GM18498 (cell line): ENCODE measurements around the gene ANGEL1.

Source experiments
- ATAC-seq: cut with Tn5 transposase; IDR thresholded peaks from one replicate; pipeline ENCODE4 v1.9.1; 2021; ENCODE audit warnings: mild to moderate bottlenecking, moderate library complexity; ENCODE audit not compliant: unreplicated experiment

ANGEL1 gene, protein sequence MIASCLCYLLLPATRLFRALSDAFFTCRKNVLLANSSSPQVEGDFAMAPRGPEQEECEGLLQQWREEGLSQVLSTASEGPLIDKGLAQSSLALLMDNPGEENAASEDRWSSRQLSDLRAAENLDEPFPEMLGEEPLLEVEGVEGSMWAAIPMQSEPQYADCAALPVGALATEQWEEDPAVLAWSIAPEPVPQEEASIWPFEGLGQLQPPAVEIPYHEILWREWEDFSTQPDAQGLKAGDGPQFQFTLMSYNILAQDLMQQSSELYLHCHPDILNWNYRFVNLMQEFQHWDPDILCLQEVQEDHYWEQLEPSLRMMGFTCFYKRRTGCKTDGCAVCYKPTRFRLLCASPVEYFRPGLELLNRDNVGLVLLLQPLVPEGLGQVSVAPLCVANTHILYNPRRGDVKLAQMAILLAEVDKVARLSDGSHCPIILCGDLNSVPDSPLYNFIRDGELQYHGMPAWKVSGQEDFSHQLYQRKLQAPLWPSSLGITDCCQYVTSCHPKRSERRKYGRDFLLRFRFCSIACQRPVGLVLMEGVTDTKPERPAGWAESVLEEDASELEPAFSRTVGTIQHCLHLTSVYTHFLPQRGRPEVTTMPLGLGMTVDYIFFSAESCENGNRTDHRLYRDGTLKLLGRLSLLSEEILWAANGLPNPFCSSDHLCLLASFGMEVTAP

DNA sequence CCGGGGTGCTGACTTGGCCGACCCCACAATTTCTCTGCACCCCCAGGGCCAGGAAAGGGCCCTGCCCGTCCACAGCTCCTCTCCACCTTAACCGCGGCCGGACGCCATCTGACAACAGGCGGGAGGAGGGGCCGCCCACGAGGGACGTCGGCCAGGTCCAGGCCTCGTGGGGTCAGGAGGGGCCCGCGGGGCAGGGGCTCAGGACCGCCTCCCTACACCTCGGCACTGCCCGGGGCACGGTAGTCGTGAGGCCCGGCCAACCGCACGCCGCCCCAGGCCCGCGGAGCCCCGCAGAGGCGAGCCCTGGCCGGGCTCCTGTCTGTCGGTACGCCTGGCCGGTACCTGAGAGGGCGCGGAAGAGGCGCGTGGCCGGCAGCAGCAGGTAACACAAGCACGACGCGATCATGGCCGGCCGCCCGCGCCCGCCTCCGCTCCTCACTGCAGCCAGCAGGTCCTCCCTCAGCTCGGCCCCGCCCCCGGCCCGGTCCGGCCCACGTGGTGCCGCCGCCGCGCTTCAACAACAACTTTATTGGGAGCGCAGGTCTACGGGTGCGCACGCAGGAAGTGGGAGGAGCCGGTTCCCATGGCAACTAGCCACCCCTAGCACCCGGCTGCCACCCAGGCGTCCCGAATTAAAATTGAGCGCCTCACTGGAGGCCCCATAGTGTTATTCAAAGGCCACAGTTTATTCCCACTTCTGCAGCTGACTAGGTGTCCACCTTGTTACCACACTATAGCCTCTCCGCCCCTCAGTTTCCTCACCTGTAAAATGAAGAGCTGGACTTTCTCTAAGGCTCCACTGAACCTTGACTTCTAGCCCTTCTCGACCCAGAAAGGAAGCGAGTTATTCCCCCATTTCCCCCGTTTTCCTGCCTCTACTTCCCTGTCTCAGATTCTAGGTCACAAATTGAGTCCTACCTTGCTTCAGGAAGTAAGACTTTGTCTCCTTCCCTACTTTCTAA is at the start of gene ANGEL1:
Gene ANGEL1, minus strand, starts transcription at position 461 of the 962 bp plus-strand sequence. Its CDS starts 55 bp downstream, at position 406.
- peak; percentile 92 for ATAC-seq

GRCh38 chr14:76861574-76862255 is 49.0 kb upstream of the ANGEL1 start:
- ATAC-seq, result no peak

- no peak for ATAC-seq
Measured at GRCh38 chr14:76856769-76857168, 44.1 kb upstream of the ANGEL1 start.

DNA sequence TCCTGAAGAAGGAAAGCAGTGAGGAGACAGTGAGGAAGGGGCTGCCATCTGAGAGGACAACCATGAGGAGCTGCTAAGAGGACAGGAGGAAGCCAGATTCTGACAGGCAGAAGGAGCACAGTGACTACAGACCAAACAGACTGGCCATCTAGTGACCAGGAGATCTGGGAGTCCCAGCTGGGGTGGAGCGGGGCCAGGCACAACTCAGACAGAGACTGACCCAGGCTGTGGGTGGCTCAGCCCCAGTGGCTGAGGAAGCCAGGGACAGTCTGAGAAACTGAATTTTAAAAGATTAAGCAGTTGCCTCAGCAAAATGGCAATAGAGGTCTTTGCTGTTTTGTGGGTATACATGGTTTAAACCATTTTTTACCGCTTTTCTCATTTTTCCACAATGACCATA is 42.4 kb upstream of the ANGEL1 start:
- ATAC-seq, result no peak

- ATAC-seq, result no peak
Measured at GRCh38 chr14:76848879-76849278, 36.2 kb upstream of the ANGEL1 start.

- no peak for ATAC-seq
Measured at GRCh38 chr14:76846331-76847047, 33.8 kb upstream of the ANGEL1 start.

GRCh38 chr14:76844223-76844622 is 31.5 kb upstream of the ANGEL1 start:
- no peak for ATAC-seq

GRCh38 chr14:76842414-76842813 is 29.7 kb upstream of the ANGEL1 start:
- no peak for ATAC-seq

- ATAC-seq, result no peak
Measured at GRCh38 chr14:76837524-76837923, 24.8 kb upstream of the ANGEL1 start.

DNA sequence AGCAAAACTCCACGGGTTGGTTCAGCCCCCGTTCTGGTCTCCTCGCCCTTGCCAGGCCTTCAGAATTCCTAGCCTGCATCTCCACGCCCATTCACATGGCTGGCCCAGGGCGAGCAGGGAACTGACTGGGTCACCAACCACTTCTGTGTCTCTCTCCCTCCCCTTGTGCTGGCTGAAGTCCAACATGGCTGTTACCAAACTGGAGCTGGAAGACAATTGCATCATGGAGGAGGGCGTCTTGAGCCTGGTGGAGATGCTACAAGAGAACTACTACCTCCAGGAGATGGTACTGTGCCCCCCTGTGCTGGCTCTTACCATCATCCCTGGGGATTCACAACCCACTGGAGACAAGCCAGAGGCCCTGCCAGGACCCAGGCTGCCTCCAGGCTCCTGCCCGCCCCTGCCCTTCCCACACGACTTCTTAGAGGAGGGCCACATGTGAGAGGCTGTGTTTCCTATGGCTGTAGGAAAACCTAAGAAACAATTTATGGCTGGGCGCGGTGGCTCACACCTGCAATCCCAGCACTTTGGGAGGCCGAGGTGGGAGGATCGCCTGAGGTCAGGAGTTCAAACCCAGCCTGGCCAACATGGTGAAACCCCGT is 23.4 kb upstream of the ANGEL1 start:
- ATAC-seq, result no peak

DNA sequence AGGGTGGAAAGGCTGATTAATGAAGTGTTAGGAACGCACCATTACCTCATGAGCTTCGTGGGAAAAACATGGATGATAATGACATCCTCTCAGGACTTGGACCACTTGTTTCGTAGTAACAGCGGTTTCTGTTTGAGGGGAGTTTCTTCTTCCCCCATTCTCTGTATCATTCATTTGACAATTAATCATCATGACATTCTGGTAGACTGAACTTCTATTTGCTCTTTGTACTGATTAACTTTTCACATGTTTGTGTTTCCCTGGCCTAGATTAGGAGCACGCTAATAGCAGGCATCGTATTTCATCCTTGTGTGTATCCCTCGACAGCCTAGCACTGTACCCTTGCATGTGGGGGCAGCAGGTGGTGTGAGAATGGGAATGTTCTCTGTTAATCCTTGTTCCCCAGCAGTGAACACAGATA is 21.6 kb upstream of the ANGEL1 start:
- no peak for ATAC-seq

DNA sequence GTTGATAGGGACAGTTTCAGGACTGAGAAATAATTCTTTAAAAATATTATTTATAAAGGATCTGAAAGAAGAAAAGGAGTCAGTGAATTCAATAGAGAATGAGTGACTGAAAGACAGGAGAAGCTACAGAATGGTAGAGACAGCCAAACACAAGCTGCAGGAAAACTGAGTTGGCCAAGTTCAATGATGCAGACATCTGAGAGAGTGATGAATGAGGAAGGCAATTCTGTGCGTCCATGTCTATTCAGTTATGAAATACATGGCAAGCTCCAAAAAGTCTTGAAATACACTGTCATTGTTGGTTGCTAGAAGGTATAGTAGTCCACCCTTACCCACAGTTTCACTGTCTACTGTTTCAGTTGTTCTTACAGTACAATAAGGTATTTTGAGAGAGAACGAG is 20.3 kb upstream of the ANGEL1 start:
- no peak for ATAC-seq

DNA sequence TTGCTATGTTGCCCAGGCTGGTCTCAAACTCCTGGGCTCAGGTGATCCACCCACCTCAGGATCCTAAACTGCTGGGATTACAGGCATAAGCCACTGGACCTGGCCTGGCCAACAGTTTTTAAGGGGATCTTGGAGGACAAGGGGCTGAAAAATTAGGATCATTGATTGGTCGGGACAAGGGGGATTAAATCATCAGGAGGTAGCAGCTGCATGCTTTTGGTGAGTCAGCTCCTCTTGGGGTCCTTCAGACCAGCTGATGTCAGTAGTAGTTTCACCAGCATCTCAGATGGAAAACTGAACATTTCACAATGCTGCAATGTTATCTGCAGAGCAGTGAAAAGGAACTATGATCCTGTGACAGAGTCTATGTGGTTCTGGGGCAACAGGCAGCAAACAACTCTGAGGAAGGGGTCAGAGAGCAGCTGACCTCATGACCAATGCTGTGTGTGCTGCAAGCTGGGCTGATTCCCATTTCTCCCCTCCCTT is 19.9 kb upstream of the ANGEL1 start:
- ATAC-seq, result no peak

GRCh38 chr14:76830556-76830955 is 17.9 kb upstream of the ANGEL1 start:
- no peak for ATAC-seq

- ATAC-seq, result no peak
Measured at GRCh38 chr14:76829650-76830421, 17.2 kb upstream of the ANGEL1 start.

- no peak for ATAC-seq
Measured at GRCh38 chr14:76829013-76829365, 16.3 kb upstream of the ANGEL1 start.

- ATAC-seq, result no peak
Measured at GRCh38 chr14:76828339-76829012, 15.8 kb upstream of the ANGEL1 start.

DNA sequence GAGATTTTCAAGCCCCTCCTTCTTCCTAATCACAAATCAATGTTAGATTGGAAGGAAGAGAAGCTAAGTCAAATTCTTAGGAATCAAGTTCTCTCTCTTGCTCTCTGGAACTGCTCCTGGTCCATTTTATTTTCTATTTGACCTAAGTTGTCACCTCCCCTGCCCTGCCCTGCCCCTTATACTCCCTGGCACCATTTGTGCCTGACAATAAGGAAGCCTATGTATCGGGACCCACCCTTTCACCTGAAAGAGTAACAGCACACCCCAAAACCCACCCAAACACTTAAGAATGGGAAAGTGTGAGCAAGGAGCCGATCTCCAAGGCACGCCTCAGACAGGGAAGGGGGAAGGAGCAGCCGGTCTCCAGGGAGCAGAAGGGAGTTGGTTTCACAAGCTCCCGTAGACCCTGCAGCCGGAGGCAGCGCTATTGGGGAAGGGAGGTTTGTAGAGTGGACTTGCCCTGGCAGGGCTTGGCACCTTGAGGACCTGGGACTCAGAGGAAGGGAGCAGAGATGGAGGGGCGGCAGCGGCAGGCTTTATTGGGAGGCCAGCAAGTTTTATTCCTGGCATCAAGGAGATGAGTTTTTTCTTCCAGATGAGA is 15.1 kb upstream of the ANGEL1 start:
- ATAC-seq, result no peak
